ENCODE measurements around the gene ASZ1.
"Not testable (repeated sequence)": the region's sequence is repeated elsewhere in the genome, so short reads cannot be mapped to it uniquely, and the experiment has no call there.

ASZ1 gene, protein sequence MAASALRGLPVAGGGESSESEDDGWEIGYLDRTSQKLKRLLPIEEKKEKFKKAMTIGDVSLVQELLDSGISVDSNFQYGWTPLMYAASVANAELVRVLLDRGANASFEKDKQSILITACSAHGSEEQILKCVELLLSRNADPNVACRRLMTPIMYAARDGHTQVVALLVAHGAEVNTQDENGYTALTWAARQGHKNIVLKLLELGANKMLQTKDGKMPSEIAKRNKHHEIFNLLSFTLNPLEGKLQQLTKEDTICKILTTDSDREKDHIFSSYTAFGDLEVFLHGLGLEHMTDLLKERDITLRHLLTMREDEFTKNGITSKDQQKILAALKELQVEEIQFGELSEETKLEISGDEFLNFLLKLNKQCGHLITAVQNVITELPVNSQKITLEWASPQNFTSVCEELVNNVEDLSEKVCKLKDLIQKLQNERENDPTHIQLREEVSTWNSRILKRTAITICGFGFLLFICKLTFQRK

DNA sequence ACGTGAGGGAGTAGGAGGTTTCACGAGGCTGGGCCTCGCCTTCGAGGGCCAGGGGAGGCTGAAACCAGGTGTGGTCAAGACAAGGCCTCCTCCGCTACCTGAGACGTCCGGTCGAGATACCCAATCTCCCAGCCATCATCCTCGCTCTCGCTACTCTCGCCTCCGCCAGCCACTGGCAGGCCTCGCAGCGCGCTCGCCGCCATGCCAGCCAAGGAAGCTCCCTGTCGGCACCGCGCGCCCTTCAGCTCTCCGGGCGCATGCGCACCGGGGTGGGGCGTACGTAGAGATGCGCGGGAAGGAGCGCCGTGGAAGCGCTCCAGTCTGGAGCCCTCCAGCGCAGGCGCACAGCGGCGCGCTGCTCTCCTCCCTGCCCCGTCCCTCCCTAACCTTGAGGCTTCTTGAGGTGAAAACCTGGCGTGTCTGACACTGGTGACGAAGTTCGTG, at the start of gene ASZ1:
ASZ1 (minus strand) TSS at position 236 of the 444 bp plus-strand sequence; CDS start at position 203, 33 bp downstream.
- no peak for DNase-seq (ENCODE audit: low spot score)

DNA sequence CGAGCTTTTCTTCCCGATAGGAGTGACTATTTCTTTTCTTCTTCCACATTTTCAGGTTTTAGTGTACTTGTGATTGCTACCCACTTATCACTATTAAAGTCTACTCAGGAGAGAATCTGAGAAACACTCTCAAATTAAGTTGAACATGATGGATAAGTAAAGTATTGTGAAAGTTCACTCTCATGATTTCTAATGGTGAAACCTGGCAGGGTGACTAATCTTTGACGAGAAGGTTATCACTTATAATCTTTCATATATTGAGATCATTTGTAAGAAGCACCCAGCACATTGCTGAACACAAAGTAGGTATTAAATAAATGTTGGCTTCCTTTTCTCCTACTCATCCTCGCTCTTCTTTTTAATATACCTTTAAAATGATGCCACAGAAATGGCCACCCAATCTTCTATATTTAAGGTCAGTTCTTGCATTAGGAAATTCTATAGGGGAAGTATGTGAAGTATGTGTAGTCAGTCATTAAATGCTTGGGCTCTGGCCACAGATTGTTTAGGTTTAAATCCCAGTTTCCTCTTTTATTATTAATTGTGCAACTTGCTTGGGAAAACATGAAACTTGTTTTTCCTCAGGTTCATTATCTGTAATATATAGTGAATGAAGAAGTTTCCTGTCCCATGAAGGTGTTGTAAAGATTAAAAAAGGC, 49.4 kb upstream of the ASZ1 start:
- DNase-seq (ENCODE audit: low spot score): no peak

DNA sequence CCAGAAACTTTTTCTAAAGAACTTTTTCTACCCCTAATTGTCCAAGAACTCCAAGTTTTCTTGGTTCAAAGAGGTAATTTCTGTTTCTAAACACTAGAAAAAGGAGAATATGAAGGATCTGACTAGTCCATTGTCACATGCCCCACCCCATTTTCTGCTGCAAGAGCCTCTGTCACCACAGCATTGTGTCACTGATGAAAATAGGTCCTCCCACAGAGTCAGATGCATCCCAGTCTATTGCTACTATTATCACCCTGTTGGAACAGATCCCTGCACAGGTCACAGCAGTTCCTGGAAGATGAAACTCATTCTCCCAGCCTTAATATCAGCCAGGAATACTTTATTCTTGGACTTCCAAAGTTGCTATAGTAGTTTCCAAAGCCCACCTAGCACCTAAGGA, 45.0 kb upstream of the ASZ1 start:
- DNase-seq (ENCODE audit: low spot score): no peak

DNA sequence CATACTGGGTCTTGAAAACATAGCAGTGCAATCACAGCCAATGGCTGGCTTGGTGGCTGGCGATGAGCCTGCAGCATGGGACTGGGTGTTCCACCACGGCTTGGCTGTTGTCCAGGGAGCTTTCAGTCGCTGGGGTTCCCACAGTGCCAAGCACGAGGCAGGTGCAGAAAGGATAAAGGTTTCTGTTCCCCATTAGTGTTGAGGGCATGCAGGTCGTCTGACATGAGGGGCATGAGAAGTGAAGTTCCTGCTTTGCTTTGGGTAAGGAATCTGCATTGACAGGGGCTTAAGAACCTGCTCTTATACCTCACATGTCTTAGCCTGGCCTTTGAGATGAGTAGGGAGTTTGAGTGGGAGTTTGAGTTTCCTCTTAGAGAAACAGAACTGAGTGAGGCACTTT, 43.5 kb upstream of the ASZ1 start:
- DNase-seq (ENCODE audit: low spot score): no peak

DNA sequence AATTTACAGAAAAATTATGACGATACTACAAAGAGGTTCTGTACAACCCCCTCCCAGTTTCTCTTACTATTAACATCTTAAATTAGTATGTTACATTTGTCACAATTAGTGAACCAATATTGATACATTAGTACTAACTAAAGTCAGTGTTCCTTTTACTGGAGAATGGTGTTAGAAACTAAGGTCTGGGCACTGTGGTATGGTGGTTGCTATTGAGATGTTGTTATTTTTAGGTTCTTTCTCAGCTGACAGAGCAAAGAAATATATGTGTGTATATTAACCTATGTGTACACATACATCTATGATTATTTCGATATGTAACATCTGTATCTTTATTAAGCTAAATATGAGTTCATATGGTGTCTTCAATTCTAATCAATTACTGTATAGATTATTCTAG, 40.9 kb upstream of the ASZ1 start:
- no peak for DNase-seq (ENCODE audit: low spot score)

DNA sequence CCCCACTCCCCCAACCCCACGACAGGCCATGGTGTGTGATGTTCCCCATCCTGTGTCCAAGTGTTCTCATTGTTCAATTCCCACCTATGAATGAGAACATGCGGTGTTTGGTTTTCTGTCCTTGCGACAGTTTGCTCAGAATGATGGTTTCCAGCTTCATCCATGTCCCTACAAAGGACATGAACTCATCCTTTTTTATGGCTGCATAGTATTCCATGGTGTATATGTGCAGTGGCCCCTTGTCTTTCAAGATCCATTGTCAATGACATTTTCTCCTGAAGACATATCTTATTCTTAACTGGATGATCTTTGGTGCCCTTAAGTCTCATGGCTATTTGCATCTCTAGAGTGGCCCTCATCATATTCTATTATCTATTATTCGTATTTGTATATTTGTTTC, 33.5 kb upstream of the ASZ1 start:
- not testable (repeated sequence) for DNase-seq (ENCODE audit: low spot score)

DNA sequence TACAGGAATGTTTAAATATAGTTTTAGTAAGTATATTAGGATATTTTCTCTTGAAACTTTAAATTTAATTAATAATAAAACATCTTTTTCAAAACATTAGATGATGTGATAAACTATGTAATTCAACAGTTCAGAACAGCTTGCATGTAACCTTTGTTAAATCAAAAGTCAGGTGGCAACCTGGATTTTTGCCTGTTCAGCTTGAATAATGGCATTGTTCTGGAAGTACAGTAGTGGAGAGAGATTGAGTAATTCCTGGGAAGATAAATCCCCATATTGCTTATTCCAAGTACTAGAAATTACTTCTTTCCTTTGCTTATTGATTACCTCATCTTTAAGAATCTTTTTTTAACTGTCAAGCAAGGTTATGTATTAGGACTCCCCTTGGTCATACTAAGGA, 32.4 kb upstream of the ASZ1 start:
- no peak for DNase-seq (ENCODE audit: low spot score)

DNA sequence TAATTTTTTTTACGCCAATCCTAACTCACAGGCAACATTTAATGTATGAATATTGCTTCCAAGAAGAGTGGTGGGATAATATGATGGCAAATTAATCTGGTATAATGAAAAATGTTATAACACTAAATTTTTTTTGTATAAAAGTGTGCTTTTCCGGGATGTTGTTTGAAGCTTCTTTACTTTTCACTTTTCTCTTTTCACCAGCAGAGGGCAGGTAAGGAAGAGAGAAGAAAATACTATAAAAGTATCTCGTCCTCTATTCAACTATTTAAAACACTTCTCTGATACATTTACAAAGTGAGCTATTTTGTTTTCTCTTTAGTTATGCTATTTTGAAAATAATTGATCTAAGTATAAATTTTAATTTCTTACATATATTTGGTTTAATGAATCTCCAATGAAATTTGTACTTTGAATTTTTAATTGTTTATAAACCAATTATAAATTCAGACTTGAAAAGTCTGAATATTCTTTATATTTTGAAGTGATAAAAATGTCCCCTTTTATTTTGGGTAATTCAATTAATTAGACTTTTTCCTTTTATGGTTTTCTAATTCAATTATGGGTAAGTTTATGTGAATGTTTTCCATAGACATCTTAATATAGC, 31.8 kb upstream of the ASZ1 start:
- DNase-seq (ENCODE audit: low spot score): no peak

DNA sequence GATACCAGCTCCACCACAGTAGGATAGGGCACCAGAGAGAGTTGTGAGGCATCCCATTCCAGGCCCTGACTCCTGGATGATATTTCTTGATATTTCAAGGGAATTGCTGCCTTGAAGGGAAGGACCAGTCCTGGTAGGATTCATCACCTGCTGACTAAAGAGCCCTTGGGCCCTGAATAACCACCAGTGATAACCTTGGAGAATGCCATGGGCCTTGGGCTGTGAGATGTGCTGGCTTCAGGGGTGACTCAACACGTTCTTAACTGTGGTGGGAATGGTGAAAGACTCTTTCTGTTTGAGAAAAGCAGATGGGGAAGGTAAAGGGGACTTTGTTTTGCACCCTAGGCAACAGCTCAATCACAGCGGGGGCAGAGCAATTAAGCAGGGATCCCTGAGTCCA, 21.4 kb upstream of the ASZ1 start:
- no peak for DNase-seq (ENCODE audit: low spot score)

DNA sequence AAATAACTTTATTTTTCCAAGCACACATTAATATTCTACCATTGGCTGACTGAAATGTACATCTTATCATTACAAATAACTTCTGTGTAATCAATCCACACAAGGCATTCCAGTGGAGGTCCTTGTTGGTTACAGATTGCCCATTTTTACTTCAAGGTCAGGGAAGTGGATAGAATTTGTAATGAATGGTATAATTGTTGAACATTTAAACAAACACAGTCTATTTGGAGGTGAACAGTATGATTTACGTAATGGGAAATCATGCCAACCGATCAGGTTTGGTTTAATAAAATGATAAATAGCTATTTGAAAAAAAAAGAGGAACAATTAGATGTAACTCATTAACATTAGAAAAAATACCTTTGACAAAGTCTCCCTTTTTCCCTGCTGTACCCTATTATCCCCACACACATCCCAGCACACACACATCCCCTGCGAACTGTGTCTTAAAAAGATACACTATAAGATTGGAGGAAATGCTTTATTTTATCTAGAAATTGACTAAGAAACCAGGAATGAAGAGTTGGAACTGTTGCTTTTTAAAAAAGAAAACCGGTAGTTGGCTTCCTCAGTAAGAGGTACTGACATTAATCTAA, 19.0 kb upstream of the ASZ1 start:
- DNase-seq (ENCODE audit: low spot score): no peak

DNA sequence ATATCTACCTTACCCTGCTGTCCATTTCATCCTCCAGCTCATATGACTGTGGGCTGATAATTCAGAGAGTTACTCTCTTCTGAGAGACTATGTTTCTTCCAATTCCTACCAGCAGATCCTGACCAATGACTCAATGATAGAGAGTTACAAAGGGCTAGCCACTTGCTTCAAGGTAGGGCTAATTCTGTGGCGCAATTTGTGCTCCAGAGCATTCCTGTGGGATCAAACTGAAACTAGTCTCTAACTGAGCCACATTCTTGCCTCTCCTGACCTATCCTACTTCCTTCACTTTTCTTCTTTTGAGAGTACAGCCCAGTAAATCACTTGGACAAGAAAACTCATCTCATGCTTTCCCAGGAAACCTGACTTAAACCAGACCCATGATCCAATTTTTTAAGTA, 17.9 kb upstream of the ASZ1 start:
- DNase-seq (ENCODE audit: low spot score): no peak

DNA sequence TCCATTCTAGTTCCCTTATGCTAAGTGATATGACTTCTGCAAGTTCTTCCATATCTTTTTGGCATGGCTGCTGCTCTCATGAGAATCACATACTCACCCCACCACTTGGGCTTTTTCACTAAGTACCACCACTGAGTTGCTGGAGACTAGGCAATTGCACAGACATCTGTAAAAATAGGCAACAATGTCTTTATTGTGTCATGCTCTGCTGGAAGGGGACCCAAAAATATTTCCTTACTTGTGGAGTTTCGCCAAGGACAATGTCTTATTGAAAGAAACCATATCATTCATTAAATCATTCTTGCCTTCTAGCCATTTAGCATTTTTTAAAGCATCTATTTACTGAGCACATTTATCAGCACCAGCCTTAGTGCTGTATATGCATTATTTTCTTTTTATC, 17.4 kb upstream of the ASZ1 start:
- DNase-seq (ENCODE audit: low spot score): no peak

DNA sequence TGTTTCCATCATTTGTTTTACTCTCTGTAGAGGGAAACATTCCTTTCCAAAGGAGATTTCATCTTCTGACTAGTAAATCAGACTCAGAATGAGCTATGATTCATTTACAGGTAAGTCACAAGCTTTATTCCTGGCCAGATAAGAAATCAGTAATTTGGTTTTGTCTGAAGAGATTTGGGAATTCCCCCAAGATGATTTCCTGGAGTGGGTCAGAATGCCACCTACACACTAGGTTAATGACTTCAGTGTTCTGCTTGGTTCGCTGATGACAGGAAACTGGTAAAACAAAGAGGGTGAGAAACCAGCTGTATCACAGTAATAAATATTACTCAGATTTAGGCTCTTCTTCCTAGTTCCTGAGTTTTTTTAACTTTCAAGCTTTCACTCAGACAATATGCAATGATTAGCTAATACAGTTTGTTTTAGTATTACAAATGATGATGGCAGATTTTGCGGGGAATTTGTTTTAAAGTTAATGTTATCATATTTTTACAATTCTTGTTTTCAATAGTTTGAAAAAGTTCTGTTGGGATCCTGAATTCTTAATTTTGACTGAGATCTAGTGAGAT, 8.3 kb upstream of the ASZ1 start:
- DNase-seq (ENCODE audit: low spot score): no peak

DNA sequence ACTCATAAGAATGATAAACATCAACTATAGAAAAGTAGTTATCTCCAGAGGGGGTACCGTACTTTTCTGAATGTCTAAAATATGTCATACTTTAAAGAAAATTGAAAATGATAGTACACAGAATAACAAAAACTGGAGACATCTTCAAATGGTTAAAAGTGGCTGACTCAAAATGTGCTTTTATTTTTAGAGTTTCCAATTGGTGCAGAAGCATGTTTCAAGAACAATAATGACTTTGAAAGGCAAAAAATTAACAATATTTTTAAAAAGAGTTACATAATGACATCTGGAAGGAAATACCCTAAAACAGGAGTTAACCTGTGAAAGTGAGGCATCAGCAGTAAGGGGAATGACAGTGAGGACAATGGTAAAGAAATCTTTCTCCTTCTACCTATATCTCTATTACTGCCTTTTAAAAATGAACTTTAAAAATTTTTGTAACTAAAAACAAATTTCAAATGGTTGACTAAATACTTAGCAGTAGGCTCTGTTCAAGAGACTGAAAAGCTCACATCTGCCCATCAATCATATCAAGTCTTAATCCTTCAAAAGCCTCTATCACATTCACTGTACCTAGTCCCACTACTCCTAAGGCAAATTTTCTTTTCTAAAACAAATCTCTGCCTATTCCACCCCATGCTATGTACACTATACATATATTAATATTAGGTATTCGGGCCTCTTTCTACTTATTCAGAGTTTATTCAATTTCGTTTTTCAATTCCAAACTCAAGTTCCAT, 3.0 kb downstream of the ASZ1 start:
- DNase-seq (ENCODE audit: low spot score): no peak

DNA sequence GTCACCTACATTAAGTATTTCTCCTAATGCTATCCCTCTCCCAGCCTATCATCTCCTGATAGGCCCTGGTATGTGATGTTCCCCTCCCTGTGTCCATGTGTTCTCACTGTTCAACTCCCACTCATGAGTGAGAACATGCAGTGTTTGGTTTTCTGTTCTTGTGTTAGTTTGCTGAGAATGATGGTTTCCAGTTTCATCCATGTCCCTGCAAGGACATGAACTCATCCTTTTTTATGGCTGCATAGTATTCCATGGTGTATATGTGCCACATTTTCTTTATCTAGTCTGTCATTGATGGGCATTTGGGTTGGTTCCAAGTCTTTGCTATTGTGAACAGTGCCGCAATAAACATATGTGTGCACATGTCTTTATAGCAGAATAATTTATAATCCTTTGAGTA, 12.7 kb downstream of the ASZ1 start:
- not testable (repeated sequence) for DNase-seq (ENCODE audit: low spot score)

DNA sequence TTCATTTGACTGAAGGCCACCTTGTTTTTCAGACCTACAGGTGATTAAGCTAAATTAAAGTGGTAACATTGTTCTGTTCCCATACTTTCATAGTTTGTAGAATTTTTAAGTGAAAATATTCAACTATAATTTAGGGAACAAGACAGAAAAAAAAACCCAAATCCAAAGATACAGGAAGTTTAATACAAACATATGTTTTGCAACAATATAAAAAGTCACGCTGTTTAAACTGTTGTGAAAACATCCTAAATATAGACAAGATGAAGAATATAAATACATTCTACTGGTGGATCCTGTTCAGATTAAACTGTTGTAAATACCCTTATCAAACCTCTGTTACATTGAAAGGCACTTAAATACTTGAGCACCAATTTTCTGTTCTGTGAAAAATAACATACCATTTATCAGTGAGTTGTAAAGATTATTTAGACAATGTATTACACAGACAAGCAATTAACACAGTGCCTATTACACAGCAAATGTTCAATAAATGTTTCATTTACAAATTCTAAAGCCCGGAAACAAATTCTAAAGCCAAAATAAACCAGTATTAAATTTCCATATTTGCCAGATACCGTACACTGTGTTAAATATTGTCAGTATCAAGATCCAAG, 14.2 kb downstream of the ASZ1 start:
- DNase-seq (ENCODE audit: low spot score): no peak

DNA sequence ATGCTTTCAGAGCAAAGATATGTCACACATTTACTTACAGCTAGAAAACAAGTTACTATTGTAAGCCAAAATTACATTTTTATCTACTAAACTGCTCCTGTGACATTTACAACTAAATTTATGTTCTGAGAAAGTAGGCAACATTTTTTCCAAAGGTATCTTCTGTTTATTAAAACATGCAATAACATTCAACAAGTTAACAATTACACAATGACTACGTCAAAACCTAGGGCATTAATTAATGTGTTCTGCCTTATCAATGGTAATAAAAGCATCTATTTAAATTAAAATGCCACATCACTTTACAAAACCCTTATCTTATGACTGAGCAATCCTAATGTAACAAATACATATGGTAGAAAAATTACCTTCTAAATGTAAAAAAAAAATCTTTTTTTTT, 14.9 kb downstream of the ASZ1 start:
- no peak for DNase-seq (ENCODE audit: low spot score)

DNA sequence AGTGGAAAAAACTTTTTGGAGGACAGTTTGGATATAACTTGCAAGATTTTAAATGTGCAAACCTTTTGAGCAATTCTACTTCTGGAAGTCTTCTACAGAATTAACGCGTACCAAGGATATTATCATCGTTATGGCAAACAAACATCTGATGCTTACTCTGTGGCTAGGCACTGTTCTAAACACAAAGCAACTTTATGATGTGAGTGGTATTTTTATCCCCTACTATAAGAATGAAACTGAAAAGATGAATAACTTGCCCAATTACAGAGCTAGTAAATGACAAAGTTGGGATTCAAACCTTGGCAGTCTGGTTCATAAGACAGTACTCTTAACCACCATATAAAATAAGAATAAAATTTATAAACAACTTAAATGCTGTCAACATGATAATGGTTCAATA, 15.8 kb downstream of the ASZ1 start:
- no peak for DNase-seq (ENCODE audit: low spot score)

DNA sequence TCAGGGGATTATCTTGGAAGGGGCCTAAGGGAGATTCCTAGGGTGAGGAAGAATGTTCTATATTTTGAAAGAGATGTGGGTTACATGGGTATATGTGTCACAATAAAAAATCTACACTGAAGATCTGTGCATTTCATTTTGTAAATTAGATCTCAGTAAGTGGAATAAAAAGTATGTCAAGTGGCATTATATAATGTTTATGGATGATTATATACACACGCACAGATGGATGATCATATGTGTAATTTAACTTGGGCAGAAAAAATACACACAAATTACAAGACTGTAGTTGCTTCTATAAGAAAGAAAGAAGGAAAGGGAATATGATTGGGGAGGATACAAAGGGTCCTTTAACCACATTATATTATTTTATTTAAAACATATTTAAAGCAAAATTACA, 18.5 kb downstream of the ASZ1 start:
- no peak for DNase-seq (ENCODE audit: low spot score)

DNA sequence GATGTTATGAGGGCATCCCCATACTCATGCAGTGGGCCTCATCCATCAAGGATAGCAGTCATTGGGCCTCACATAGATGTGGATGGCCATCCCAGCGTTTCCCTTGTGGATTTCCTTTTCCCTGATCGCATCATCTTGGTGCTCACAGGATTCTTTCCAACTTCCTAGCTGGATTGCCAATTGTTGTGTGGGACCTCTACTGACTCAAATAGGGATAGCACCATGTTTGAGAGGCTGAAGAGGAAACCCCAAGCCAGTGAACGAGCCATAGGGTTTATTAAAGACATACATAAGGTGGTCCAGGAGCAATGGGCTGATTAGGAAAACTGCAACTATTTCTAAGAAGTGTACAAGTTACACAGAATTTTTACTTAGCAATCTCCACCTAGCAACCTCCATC, 21.8 kb downstream of the ASZ1 start:
- DNase-seq (ENCODE audit: low spot score): no peak

DNA sequence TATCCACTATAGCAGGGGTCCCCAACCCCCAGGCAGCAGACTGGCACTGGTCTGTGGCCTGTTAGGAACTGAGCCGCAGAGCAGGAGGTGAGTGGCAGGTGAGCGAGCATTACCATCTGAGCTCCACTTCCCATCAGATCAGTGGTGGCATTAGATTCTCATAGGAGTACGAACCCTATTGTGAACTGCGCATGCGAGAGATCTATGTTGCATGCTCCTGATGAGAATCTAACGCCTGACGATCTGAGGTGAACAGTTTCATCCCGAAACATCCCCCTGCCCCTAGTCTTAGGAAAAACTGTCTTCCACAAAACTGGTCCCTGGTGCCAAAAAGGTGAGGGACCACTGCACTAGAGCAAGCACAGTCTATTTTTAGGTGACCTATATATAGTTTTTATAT, 23.6 kb downstream of the ASZ1 start:
- DNase-seq (ENCODE audit: low spot score): no peak
